ENCODE measurements around the gene NOTCH1.

The NOTCH1 gene

GRCh38 chr9:136567651-136568287, 21.9 kb upstream of the NOTCH1 start:
- H3K4me2 ChIP-seq (ENCODE audit: low read depth, low read length, poor library complexity, severe bottlenecking): no peak overlapping the region
- H2AFZ ChIP-seq (ENCODE audit: low read depth, low read length, severe bottlenecking): no peak overlapping the region
- H3K9me3 ChIP-seq (ENCODE audit: insufficient read depth, low read length): no peaks in the 10 kb centered on the region
- no peaks in the 10 kb centered on the region for H3K9me2 ChIP-seq (replicated peaks; ENCODE audit: insufficient read depth, low read length)
- no peak overlapping the region for H3K4me3 ChIP-seq (ENCODE audit: insufficient read depth, low read length, poor library complexity, severe bottlenecking)
- no peaks in the 10 kb centered on the region for H3K27me3 ChIP-seq (ENCODE audit: low read length)
- no peaks in the 10 kb centered on the region for H3K36me3 ChIP-seq (ENCODE audit: low read length)
- TF ChIP-seq CTCF (IDR thresholded peaks at IDR 0.05; ENCODE audit: insufficient read depth, low read length, poor library complexity, severe bottlenecking) (no peak), EZH2phosphoT487 (conservative IDR thresholded peaks at IDR 0.05; ENCODE audit: low read length) (no peak)
- no peaks in the 10 kb centered on the region for H3K79me2 ChIP-seq (ENCODE audit: insufficient read depth, low read length)
- no peak overlapping the region for H3K9ac ChIP-seq (ENCODE audit: low read length)
- no peak overlapping the region for H3K27ac ChIP-seq (ENCODE audit: low read depth, low read length)
- no peaks in the 10 kb centered on the region; the same call in 1 of the 2 replicates for H4K20me1 ChIP-seq (ENCODE audit: low read depth, low read length)
- H3F3A ChIP-seq (ENCODE audit: insufficient read depth): no peaks in the 10 kb centered on the region

DNA sequence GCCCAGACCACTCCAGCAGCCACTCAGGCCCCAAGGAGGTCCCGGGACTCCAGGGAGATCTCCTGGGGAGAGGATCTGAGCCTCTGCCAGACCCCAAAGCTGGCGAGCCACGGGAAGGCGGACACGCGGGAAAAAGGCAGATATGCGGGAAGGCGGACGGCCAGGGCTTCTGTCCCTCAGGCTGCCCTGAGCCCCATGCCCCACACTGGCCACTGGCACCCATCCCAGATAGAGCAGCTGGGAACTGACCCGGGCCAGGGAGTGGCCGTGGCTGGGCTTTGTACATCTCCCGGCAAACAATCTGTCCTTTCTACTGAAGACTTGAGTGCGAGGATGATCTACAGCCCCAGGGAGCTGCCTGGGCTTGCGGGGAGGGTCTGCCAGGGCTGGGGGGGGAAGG, 21.1 kb upstream of the NOTCH1 start:
- Histone ChIP-seq H2AFZ (ENCODE audit: low read depth, low read length, severe bottlenecking) (no peak overlapping the region), H3K27me3 (ENCODE audit: low read length) (no peaks in the 10 kb centered on the region), H3K9me3 (ENCODE audit: insufficient read depth, low read length) (no peaks in the 10 kb centered on the region), H3K27ac (ENCODE audit: low read depth, low read length) (no peak overlapping the region), H3F3A (ENCODE audit: insufficient read depth) (no peaks in the 10 kb centered on the region), H3K79me2 (ENCODE audit: insufficient read depth, low read length) (no peaks in the 10 kb centered on the region), H3K4me3 (ENCODE audit: insufficient read depth, low read length, poor library complexity, severe bottlenecking) (no peak overlapping the region), H3K9ac (ENCODE audit: low read length) (no peak overlapping the region), H4K20me1 (ENCODE audit: low read depth, low read length) (no peaks in the 10 kb centered on the region; the same call in 1 of the 2 replicates), H3K9me2 (replicated peaks; ENCODE audit: insufficient read depth, low read length) (no peaks in the 10 kb centered on the region), H3K36me3 (ENCODE audit: low read length) (no peaks in the 10 kb centered on the region), H3K4me2 (ENCODE audit: low read depth, low read length, poor library complexity, severe bottlenecking) (no peak overlapping the region)
- TF ChIP-seq EZH2phosphoT487 (conservative IDR thresholded peaks at IDR 0.05; ENCODE audit: low read length): no peak
- no peak for TF ChIP-seq CTCF (IDR thresholded peaks at IDR 0.05; ENCODE audit: insufficient read depth, low read length, poor library complexity, severe bottlenecking)

DNA sequence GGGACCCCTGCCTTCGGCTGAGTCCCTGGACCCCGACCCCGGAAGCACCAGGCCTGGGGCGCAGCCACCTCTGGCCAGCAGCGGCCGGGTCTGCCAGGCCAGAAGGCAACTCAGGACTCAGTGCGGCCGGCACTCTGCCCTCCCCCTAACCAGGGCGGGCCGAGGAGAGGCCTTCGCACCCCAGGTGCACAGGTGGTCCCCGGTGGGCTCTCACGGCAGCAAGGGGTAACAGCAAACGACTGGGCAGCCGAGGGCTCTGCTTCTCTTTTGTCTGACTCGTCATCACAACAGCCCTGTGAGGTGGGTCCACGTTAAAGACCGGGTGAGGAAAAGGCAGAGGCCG, 20.7 kb upstream of the NOTCH1 start:
- H3F3A ChIP-seq (ENCODE audit: insufficient read depth): no peaks in the 10 kb centered on the region
- no peaks in the 10 kb centered on the region for H3K79me2 ChIP-seq (ENCODE audit: insufficient read depth, low read length)
- TF ChIP-seq EZH2phosphoT487 (conservative IDR thresholded peaks at IDR 0.05; ENCODE audit: low read length) (no peak), CTCF (IDR thresholded peaks at IDR 0.05; ENCODE audit: insufficient read depth, low read length, poor library complexity, severe bottlenecking) (no peak)
- H3K9ac ChIP-seq (ENCODE audit: low read length): no peak overlapping the region
- no peak overlapping the region for H2AFZ ChIP-seq (ENCODE audit: low read depth, low read length, severe bottlenecking)
- no peak overlapping the region for H3K27ac ChIP-seq (ENCODE audit: low read depth, low read length)
- no peaks in the 10 kb centered on the region for H3K27me3 ChIP-seq (ENCODE audit: low read length)
- no peaks in the 10 kb centered on the region; the same call in 1 of the 2 replicates for H4K20me1 ChIP-seq (ENCODE audit: low read depth, low read length)
- H3K4me2 ChIP-seq (ENCODE audit: low read depth, low read length, poor library complexity, severe bottlenecking): no peak overlapping the region
- H3K36me3 ChIP-seq (ENCODE audit: low read length): no peaks in the 10 kb centered on the region
- H3K9me2 ChIP-seq (replicated peaks; ENCODE audit: insufficient read depth, low read length): no peaks in the 10 kb centered on the region
- no peaks in the 10 kb centered on the region for H3K9me3 ChIP-seq (ENCODE audit: insufficient read depth, low read length)
- no peak overlapping the region for H3K4me3 ChIP-seq (ENCODE audit: insufficient read depth, low read length, poor library complexity, severe bottlenecking)
